Hematopoietic multipotent progenitor cell treated with erythropoietin and hydrocortisone succinate and interleukin-3 and kit ligand, for 15 days (in vitro differentiated cells): ENCODE measurements around the gene SOS1.

Source experiments
- DNase-seq: peaks from one replicate; pipeline ENCODE4 v3.0.0-alpha.2; 2015; ENCODE audit warnings: low spot score

SOS1 gene

DNA sequence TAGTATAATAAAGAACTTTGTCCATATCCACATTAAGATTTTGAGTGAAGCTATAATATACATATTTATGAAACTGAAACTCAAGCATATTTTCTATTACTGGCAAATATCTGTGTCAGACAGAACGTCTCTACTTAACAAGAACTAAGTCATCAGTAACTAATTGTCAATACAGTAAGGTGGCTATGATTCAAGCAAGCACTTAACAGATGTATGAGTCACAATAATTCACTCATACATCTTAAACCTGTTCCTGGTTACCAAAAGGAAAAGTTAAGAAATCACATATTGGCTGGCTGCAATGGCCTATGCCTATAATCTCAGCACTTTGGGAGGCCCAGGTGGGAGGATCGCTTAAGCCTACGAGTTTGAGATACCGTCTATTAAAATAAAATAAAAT is 96.0 kb downstream of the SOS1 start:
- no peak for DNase-seq

- no peak for DNase-seq
Measured at GRCh38 chr2:39023649-39024048, 97.2 kb downstream of the SOS1 start.

- no peak for DNase-seq
Measured at GRCh38 chr2:39022642-39023235, 98.1 kb downstream of the SOS1 start.

GRCh38 chr2:39020383-39020782 is 100.5 kb downstream of the SOS1 start:
- DNase-seq = no peak

GRCh38 chr2:39018638-39019037 is 102.2 kb downstream of the SOS1 start:
- DNase-seq = no peak

DNA sequence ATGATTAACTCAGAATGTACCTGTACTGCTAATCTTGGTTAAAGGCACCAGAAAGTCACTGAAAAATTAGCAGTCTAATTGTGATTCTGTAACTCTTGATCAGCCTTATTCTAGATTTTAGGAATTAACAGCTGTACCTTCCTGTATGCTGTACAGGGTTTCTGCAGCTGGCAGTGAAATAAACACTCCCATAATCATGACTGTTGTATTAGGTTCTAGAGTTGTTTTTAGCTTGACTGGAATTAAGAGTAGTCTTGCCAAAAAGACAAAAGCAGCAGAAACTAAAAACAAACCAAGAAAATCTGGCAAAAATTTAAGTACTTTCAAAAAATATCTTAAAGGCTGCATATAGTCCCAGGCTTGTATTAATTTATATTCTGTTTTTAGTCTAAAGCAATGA is 103.5 kb downstream of the SOS1 start:
- DNase-seq = no peak

- DNase-seq = no peak
Measured at GRCh38 chr2:39015424-39015823, 105.4 kb downstream of the SOS1 start.

GRCh38 chr2:39013871-39014270 is 107.0 kb downstream of the SOS1 start:
- no peak for DNase-seq

DNA sequence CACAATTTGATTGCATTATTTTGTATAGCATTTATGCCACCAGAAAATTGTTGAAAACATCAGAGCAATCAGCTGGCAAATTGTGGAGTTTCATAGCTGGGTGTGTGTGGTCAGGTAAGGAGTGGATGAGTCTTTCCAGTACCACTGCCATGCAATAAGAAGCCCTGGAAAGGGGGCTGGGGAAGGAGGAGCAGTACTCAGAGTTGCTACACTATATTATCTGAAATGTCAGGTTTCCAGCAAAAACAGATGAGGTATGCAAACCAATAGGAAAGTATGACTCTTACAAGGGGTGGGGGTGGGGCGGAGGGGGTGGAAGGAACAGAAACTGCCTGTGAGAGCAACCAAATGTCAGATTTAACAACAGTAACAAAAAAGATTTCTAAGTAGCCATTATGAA is 112.2 kb downstream of the SOS1 start:
- DNase-seq = no peak

DNA sequence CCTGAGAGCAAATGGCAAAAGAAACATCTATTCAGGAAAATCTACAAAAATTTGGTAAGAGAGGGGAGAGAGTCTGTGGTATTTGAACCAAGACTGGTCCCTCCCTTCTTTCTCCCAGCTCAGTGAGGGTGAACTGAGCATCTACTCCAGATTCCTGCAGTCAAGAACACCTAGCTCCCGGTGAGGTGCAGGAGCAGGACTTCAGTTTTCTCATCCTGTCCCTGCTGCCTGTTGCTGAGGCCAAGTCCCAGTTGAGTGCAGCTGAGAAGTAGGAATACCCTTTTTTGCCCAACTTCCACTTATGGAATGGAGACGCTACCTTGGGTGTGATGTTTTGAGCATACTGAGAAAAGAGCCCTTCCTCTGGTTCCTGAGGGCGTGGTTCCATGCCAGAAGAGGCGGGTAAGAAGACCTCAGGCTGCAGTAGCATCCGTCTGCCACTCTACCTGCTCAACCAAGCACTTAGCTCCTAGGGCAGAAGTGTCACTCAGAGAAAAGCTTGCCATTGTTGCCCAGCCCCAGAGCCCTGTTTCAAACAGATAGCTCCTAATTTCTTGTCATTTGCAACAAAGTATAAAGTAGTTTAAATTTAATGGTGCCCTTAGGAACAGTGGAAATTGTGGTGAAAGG is 112.9 kb downstream of the SOS1 start:
- no peak for DNase-seq

- DNase-seq = no peak
Measured at GRCh38 chr2:39000552-39000951, 120.3 kb downstream of the SOS1 start.

DNA sequence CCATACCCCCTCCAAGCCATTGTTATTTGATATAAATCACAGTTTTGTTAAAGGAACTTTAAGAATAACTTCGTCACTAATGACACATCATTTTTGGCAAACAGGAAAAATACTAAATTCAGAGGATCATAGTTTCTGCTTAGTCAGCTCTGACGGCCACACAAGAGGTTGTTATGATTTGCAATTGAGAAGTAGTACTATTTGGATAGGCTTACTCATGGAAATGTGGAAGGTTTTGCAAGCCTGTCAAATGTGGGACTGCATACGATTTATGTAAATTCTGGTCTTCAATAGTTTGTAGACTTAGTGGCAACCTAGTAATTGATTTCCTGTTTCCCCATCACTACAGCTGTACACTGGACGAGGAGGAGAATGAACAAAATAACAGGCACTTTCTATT is 123.1 kb downstream of the SOS1 start:
- DNase-seq = no peak

DNA sequence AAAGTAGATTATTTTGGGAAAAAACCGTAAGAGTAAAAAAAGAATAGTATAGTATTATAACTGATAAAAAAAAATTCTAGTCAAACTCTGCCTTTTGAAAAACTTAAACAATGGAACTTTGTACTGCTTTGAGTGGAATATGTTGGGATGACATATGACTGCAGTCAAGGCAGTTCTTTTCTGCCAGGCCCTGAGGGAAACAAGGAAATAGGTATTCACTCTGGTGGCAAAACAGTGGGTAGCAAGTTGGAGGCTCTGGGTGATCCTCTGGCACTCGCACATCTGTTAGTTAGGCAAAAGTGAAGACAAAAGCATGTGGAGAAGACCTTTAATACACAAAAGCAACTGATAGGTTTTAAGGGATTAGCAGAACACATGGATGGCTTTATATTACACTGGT is 129.0 kb downstream of the SOS1 start:
- no peak for DNase-seq

DNA sequence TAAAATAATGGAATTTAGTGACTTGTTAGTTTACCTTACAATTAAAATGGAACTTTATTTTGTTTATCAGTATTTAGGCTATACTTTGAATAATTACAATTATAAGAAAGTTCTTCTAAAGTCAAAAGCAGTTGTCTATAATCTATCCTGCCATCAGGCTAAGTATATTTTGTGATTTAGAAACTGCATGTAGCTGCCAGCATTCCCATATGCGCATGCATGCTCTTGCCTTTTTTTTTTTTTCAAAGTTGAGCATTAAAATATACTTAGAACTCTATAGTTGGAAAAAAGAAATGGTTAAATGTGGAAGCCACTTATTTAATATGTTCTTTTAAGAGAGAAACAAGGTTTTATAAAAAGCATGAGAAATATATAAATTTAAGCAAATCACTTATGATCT is 132.1 kb downstream of the SOS1 start:
- DNase-seq = no peak

- DNase-seq = no peak
Measured at GRCh38 chr2:38982498-38982897, 138.4 kb downstream of the SOS1 start.

GRCh38 chr2:38981670-38982357 is 139.0 kb downstream of the SOS1 start:
- DNase-seq = no peak

DNA sequence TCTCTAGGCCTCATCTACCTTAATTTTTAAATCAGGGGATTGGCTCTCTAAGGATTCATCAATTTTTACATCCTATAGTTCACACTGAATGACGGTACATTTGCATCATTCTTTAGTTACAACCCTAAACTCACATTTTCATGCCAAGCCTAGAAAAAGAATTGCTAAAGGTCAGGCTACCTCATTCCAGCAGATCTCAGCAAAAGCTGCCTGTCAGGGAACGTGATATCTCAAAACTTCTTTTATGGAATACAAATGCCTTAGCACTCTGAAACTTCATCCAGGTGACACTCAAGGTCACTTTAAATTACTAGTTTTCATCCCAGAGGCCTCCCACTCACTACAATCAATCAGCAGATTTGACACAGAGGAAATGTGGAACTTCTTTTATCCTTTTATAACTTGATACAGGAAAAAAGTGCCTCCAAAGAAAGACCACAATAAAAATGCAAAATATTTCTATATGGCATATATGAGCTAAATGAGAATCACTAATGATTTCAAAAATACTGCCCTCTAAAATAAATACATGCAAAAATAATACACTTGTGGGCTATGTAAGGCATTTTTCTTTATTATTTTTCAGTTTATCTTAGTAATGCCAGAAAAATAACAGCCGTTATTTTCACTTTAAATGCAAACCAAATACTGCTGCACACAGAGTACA is 139.7 kb downstream of the SOS1 start:
- DNase-seq = no peak

- DNase-seq = no peak
Measured at GRCh38 chr2:38978908-38979307, 141.9 kb downstream of the SOS1 start.

DNA sequence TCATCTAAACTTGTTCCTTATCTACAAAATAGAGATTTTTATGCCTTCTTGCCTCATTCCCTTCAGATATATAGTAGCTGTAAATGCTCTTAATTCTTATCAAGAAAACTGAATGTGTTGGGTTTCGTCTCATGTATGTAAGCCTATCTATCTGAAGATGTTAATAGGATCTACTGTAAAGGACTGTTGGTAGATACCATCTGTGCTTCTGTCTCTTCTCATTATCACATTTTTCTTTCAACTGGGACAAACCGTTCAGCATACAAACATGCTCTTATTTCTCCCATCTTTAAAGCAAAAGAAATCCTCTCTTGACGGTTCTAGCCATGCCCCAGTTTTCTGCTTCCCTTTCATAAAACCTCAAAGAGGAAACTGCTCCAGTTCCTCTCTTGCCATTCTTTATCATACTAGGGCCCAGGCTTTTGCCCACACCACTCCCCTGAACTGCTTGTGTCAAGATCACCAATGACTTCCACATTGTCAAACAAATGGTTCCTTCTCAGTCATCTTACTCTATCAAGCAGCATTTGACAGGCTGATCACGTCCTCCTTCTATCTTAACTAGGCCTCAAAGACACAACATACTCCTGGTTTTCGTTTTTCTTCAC is 142.5 kb downstream of the SOS1 start:
- no peak for DNase-seq

DNA sequence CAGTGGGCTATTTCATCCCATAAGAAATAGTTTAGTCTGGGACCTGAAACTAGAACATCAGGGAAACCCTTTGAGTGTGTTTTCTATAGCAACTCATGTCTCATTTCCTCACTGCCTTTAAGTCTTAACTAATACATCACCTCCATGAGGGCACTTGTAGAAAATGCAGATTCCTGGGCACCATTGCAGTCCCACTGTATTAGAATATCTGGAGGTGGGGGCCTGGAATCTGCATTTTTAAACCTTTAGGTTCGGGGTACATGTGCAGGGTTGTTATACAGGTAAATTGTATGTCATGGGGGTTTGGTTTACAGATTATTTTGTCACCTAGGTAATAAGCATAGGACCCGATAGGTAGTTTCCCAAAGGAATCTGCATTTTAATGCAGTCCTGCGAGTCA is 143.8 kb downstream of the SOS1 start:
- no peak for DNase-seq

GRCh38 chr2:38975042-38975441 is 145.8 kb downstream of the SOS1 start:
- no peak for DNase-seq

- DNase-seq = no peak
Measured at GRCh38 chr2:38973266-38973665, 147.6 kb downstream of the SOS1 start.

- no peak for DNase-seq
Measured at GRCh38 chr2:38971377-38971776, 149.5 kb downstream of the SOS1 start.
